ENCODE results near the gene GMPS. TPM values are rescaled to one million over a fixed set of nuclear protein-coding genes. Genes with fewer than 3 reads are reported as not detected.
A peak's percentile ranks its signal among the peaks of the same experiment; 100 is the strongest.

Gene GMPS
- total RNA-seq, 1 donor from 2014 or later: 41.7 TPM

DNA sequence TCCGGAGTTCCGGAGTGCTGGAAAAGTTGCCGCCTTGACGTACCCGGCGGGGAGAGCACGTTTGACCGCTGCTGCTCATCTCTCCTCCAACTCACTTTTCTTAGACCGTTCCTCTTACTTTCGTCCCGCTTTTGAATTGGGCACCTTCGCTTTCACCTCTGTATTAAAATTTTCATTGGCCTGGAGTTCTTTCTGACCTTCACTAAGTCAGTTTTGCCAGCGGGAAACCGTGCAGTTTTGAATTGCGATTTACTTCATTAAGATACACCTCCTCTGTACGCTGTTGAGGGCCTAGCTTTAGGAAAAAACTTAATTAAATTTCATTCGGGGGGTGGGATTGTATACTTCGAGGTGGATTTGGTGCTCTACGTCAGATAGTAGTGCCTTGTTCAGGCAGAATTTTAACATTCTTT lies 1.3 kb downstream of the GMPS start:
- no peaks in the 10 kb centered on the region for H3K27me3 ChIP-seq (ENCODE audit: control insufficient read depth, insufficient read depth, low read length)
- peak overlapping the region; percentile 99 for H3K4me3 ChIP-seq (ENCODE audit: low read depth, low read length)
- DNase-seq (ENCODE audit: low read depth): no peak
- TF ChIP-seq CTCF (IDR thresholded peaks at IDR 0.05; ENCODE audit: insufficient read depth, low read length, poor library complexity, severe bottlenecking): no peak
- H3K36me3 ChIP-seq (ENCODE audit: control insufficient read depth, insufficient read depth, low read length): no peaks in the 10 kb centered on the region

- no peaks in the 10 kb centered on the region for H3K27me3 ChIP-seq (ENCODE audit: control insufficient read depth, insufficient read depth, low read length)
Observed at GRCh38 chr3:155872904-155873646, 2.6 kb downstream of the GMPS start.

GRCh38 chr3:155876037-155876436 lies 5.6 kb downstream of the GMPS start:
- no peaks in the 10 kb centered on the region for H3K36me3 ChIP-seq (ENCODE audit: control insufficient read depth, insufficient read depth, low read length)
- TF ChIP-seq CTCF (IDR thresholded peaks at IDR 0.05; ENCODE audit: insufficient read depth, low read length, poor library complexity, severe bottlenecking): no peak
- no peak for DNase-seq (ENCODE audit: low read depth)
- no peak overlapping the region for H3K4me3 ChIP-seq (ENCODE audit: low read depth, low read length)
- H3K27me3 ChIP-seq (ENCODE audit: control insufficient read depth, insufficient read depth, low read length): no peaks in the 10 kb centered on the region

More at GRCh38 chr3:155872904-155873646, 2.6 kb downstream of the GMPS start:
- Histone ChIP-seq H3K36me3 (ENCODE audit: control insufficient read depth, insufficient read depth, low read length) (no peaks in the 10 kb centered on the region), H3K4me3 (ENCODE audit: low read depth, low read length) (no peak overlapping the region)
- DNase-seq (ENCODE audit: low read depth): no peak
- no peak for TF ChIP-seq CTCF (IDR thresholded peaks at IDR 0.05; ENCODE audit: insufficient read depth, low read length, poor library complexity, severe bottlenecking)

GRCh38 chr3:155876503-155876902 lies 6.1 kb downstream of the GMPS start:
- no peak for DNase-seq (ENCODE audit: low read depth)
- Histone ChIP-seq H3K4me3 (ENCODE audit: low read depth, low read length) (no peak overlapping the region), H3K36me3 (ENCODE audit: control insufficient read depth, insufficient read depth, low read length) (no peaks in the 10 kb centered on the region), H3K27me3 (ENCODE audit: control insufficient read depth, insufficient read depth, low read length) (no peaks in the 10 kb centered on the region)
- TF ChIP-seq CTCF (IDR thresholded peaks at IDR 0.05; ENCODE audit: insufficient read depth, low read length, poor library complexity, severe bottlenecking): no peak

DNA sequence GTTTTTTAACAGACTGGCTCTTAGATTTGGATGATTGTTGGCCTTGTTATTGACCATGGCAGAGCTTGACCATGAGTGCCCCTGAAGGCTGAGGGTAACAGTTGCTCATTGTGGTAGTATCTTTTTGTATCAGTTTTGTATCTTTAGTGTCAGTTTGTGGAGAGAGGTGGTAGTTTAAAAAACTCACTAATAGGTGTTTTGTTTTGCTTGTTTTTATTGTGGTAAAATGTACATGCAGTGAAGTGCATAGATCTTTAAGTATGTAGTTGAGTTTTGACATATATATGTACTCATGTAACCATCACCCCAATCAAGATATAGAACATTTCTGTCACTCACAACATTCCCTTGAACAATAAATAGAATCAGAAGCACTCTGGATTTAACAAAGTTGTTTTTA lies 9.8 kb downstream of the GMPS start:
- Histone ChIP-seq H3K27me3 (ENCODE audit: control insufficient read depth, insufficient read depth, low read length) (no peaks in the 10 kb centered on the region), H3K4me3 (ENCODE audit: low read depth, low read length) (no peak overlapping the region), H3K36me3 (ENCODE audit: control insufficient read depth, insufficient read depth, low read length) (no peaks in the 10 kb centered on the region)
- TF ChIP-seq CTCF (IDR thresholded peaks at IDR 0.05; ENCODE audit: insufficient read depth, low read length, poor library complexity, severe bottlenecking): no peak
- no peak for DNase-seq (ENCODE audit: low read depth)

DNA sequence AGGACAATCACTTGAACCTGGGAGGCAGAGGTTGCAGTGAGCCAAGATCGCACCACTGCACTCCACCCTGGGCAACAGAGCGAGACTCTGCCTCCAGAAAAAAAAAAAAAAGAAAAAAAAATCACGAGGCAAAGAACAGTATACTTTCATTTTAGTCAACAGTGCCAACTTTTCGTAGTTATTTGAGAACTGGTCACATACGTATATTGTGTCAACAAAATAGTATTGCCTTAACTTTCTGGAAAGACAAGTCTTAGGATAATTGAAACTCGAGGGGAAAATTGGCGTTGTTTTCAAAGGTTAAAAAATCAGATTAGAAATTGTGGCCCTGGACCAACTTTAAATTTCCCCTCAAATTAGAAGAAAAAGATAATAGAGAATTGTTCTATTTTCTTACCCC lies 13.8 kb downstream of the GMPS start:
- TF ChIP-seq CTCF (IDR thresholded peaks at IDR 0.05; ENCODE audit: insufficient read depth, low read length, poor library complexity, severe bottlenecking): no peak
- Histone ChIP-seq H3K4me3 (ENCODE audit: low read depth, low read length) (no peak overlapping the region), H3K36me3 (ENCODE audit: control insufficient read depth, insufficient read depth, low read length) (no peaks in the 10 kb centered on the region), H3K27me3 (ENCODE audit: control insufficient read depth, insufficient read depth, low read length) (no peaks in the 10 kb centered on the region)
- DNase-seq (ENCODE audit: low read depth): no peak
